Upper lobe of left lung (tissue), 6 donors: Measurements from ENCODE around the gene PRKN. TPM values are rescaled to one million over a fixed set of nuclear protein-coding genes. Genes with fewer than 3 reads are reported as not detected.

Experiments used
- ATAC-seq, 2 donors: fragments of 200-7000 bp; cut with Tn5 transposase; one replicate each; pipeline ENCODE4 v1.9.1; 2022; ENCODE audit warnings: mild to moderate bottlenecking in 2 of 2, moderate library complexity in 2 of 2; ENCODE audit not compliant: low FRiP score in 2 of 2
- DNase-seq, 2 donors: peaks; one replicate each; pipeline ENCODE4 v3.0.0-alpha.2; 2019 to 2020
- H3K27ac ChIP-seq, 4 donors: fragments of 200-600 bp; sonication (generic); one replicate each; pipeline ENCODE4 v1.5.1; 2016 to 2019
- H3K27me3 ChIP-seq, 4 donors: fragments of 200-600 bp; sonication (generic); one replicate each; pipeline ENCODE4 v1.5.1; 2017 to 2019
- H3K36me3 ChIP-seq, 4 donors: fragments of 200-600 bp; sonication (generic); one replicate each; pipeline ENCODE4 v1.5.1; 2016 to 2019
- H3K4me1 ChIP-seq, 4 donors: fragments of 200-600 bp; sonication (generic); one replicate each; pipeline ENCODE4 v1.5.1; 2018 to 2019
- H3K4me3 ChIP-seq, 4 donors: fragments of 200-600 bp; sonication (generic); one replicate each; pipeline ENCODE4 v1.5.1; 2017 to 2019; ENCODE audit warnings: mild to moderate bottlenecking in 2 of 4, moderate library complexity in 1 of 4
- H3K9me3 ChIP-seq, 4 donors: fragments of 200-600 bp; sonication (generic); one replicate each; pipeline ENCODE4 v1.5.1; 2018 to 2019
- CTCF ChIP-seq, 6 experiments: fragments of 450-650 bp in 4 of 6; fragments of 200-600 bp in 2 of 6; sonication (generic) in 2 of 6; IDR thresholded peaks; one replicate each; pipeline ENCODE4 v1.5.1; 2016 to 2019; ENCODE audit warnings: antibody characterized with exemption in 6 of 6
- EP300 ChIP-seq, 4 donors: sonication (generic); formaldehyde crosslinking; IDR thresholded peaks; one replicate each; pipeline ENCODE4 v1.5.1; 2017; ENCODE audit warnings: antibody characterized with exemption in 4 of 4, control low read depth in 2 of 4
- POLR2A ChIP-seq, 4 donors: fragments of 450-650 bp; IDR thresholded peaks; one replicate each; pipeline ENCODE4 v1.5.1; 2016 to 2017; ENCODE audit warnings: antibody characterized with exemption in 4 of 4, mild to moderate bottlenecking in 2 of 4
- POLR2AphosphoS5 ChIP-seq, 2 donors: sonication (generic); formaldehyde crosslinking; IDR thresholded peaks; one replicate each; pipeline ENCODE4 v1.5.1; 2017; ENCODE audit warnings: antibody characterized with exemption in 2 of 2
- WGBS, 2 donors: methylation state at CpG; one replicate each; pipeline ENCODE4 v1.1.5; 2017 to 2018; 5-methylcytosine and 5-hydroxymethylcytosine counted together
- total RNA-seq, 6 donors: library from RNA; depleted of rRNA in 4 of 6; stranded (reverse); fragments of >200 nt in 4 of 6; gene quantifications; one replicate each; pipeline versions ENCODE4 v1.1.0 to v1.2.1, GENCODE V29; 2016 to 2021
- donor health status: DM: no; HTN: no; CAD: no; lungs with moderate emphysema.
- donor health status: DM: no; HTN: yes; CAD: no; lungs with severe emphysema.

The PRKN gene
- total RNA-seq, 6 donors from 2014 or later = 2.7 to 29.3 (median 5.5) TPM

GRCh38 chr6:161901740-161902426, 825.7 kb downstream of the PRKN start:
- 65 to 75% methylated on average over 16 of the region's 16 CpGs for WGBS, 2 donors
- no peak overlapping the region for H3K4me3 ChIP-seq
- no peaks in the 10 kb centered on the region for H3K36me3 ChIP-seq
- no peak for TF ChIP-seq EP300 (IDR thresholded peaks at IDR 0.05)
- TF ChIP-seq POLR2AphosphoS5 (IDR thresholded peaks at IDR 0.05) = no peak
- TF ChIP-seq POLR2A (IDR thresholded peaks at IDR 0.05) = no peak
- TF ChIP-seq CTCF (IDR thresholded peaks at IDR 0.05) = no peak
- H3K27me3 ChIP-seq = no peaks in the 10 kb centered on the region
- no peak overlapping the region for H3K27ac ChIP-seq
- no peaks in the 10 kb centered on the region for H3K9me3 ChIP-seq
- H3K4me1 ChIP-seq = no peaks in the 10 kb centered on the region
- DNase-seq = peak in 1 of 2 donors; percentile 56
- no peak for ATAC-seq

GRCh38 chr6:161894436-161894835, 833.1 kb downstream of the PRKN start:
- TF ChIP-seq POLR2A (IDR thresholded peaks at IDR 0.05) = no peak
- no peak for TF ChIP-seq EP300 (IDR thresholded peaks at IDR 0.05)
- TF ChIP-seq CTCF (IDR thresholded peaks at IDR 0.05) = no peak
- no peak for TF ChIP-seq POLR2AphosphoS5 (IDR thresholded peaks at IDR 0.05)
- ATAC-seq = no peak
- Histone ChIP-seq H3K4me1 (no peaks in the 10 kb centered on the region), H3K9me3 (no peaks in the 10 kb centered on the region), H3K36me3 (no peaks in the 10 kb centered on the region), H3K27me3 (no peaks in the 10 kb centered on the region), H3K4me3 (no peak overlapping the region), H3K27ac (no peak overlapping the region)
- no peak for DNase-seq
- WGBS, 2 donors = 68 to 79% methylated on average over 6 of the region's 6 CpGs

- 63 to 83% methylated on average over 2 of the region's 2 CpGs for WGBS, 2 donors
- Histone ChIP-seq H3K27me3 (no peaks in the 10 kb centered on the region), H3K36me3 (no peaks in the 10 kb centered on the region), H3K27ac (no peak overlapping the region), H3K4me1 (no peaks in the 10 kb centered on the region), H3K9me3 (no peaks in the 10 kb centered on the region), H3K4me3 (no peak overlapping the region)
- DNase-seq (no peak), ATAC-seq (no peak)
- TF ChIP-seq CTCF (IDR thresholded peaks at IDR 0.05) = no peak
- TF ChIP-seq EP300 (IDR thresholded peaks at IDR 0.05) = no peak
- TF ChIP-seq POLR2A (IDR thresholded peaks at IDR 0.05) = no peak
- no peak for TF ChIP-seq POLR2AphosphoS5 (IDR thresholded peaks at IDR 0.05)
Observed at GRCh38 chr6:161891542-161891941, 836.0 kb downstream of the PRKN start.

GRCh38 chr6:161890832-161891297, 836.7 kb downstream of the PRKN start:
- Histone ChIP-seq H3K9me3 (no peaks in the 10 kb centered on the region), H3K4me3 (no peak overlapping the region), H3K27ac (no peak overlapping the region), H3K27me3 (no peaks in the 10 kb centered on the region), H3K4me1 (no peaks in the 10 kb centered on the region), H3K36me3 (no peaks in the 10 kb centered on the region)
- DNase-seq (no peak), ATAC-seq (no peak)
- TF ChIP-seq EP300 (IDR thresholded peaks at IDR 0.05) (no peak), CTCF (IDR thresholded peaks at IDR 0.05) (no peak), POLR2AphosphoS5 (IDR thresholded peaks at IDR 0.05) (no peak), POLR2A (IDR thresholded peaks at IDR 0.05) (no peak)
- WGBS, 2 donors = 56 to 66% methylated on average over 15 of the region's 15 CpGs
